PC-3 (cell line): ENCODE measurements around the gene CCDC87. TPM values are rescaled to one million over a fixed set of nuclear protein-coding genes. Genes with fewer than 3 reads are reported as not detected.

Source experiments
- ATAC-seq: fragments of 200-7000 bp; cut with Tn5 transposase; 2 replicates; pipeline ENCODE4 v1.9.1; 2020; ENCODE audit warnings: mild to moderate bottlenecking, moderate library complexity
- BruUV-seq: library from RNA; stranded (reverse); fragments of 400-500 nt; replicated peaks from 2 replicates; lab custom pipeline; 2021; lab: Mats Ljungman, UMichigan
- CTCF ChIA-PET: fragments of 300-600 bp; sonication (Branson Sonifier 250); formaldehyde crosslinking; loops from one replicate; lab custom pipeline; 2022; ENCODE audit warnings: antibody characterized with exemption; lab: Charles Lee
- POLR2A ChIA-PET: fragments of 300-600 bp; sonication (Branson Sonifier 250); formaldehyde crosslinking; loops from one replicate; lab custom pipeline; 2022; ENCODE audit warnings: antibody characterized with exemption; ENCODE audit not compliant: unreplicated experiment; lab: Charles Lee
- DNase-seq: peaks from one replicate; pipeline ENCODE4 v3.0.0-alpha.2; 2015
- H2AFZ ChIP-seq: fragments of 300-600 bp; sonication (generic); 2 replicates; pipeline ENCODE4 v1.6.0; 2016; ENCODE audit warnings: antibody characterized with exemption, low read length
- H3F3A ChIP-seq: fragments of 300-600 bp; sonication (generic); one replicate; pipeline ENCODE4 v1.6.0; 2017; ENCODE audit warnings: antibody characterized with exemption, low read length, control low read depth, mild to moderate bottlenecking; ENCODE audit not compliant: unreplicated experiment
- H3K27ac ChIP-seq: fragments of 300-600 bp; sonication (generic); 2 replicates; pipeline ENCODE4 v1.5.1; 2016; ENCODE audit warnings: mild to moderate bottlenecking, low read length
- H3K27me3 ChIP-seq: fragments of 300-600 bp; sonication (generic); 2 replicates; pipeline ENCODE4 v1.6.1; 2016; ENCODE audit warnings: low read length, mixed read lengths
- H3K36me3 ChIP-seq: fragments of 300-600 bp; sonication (generic); 2 replicates; pipeline ENCODE4 v1.6.1; 2016; ENCODE audit warnings: low read depth, mixed run types, low read length, mixed read lengths
- H3K4me1 ChIP-seq: fragments of 300-600 bp; sonication (generic); 2 replicates; pipeline ENCODE4 v1.5.1; 2016; ENCODE audit warnings: low read length; ENCODE audit not compliant: insufficient read depth
- H3K4me2 ChIP-seq: fragments of 300-600 bp; sonication (generic); 2 replicates; pipeline ENCODE4 v1.6.0; 2016; ENCODE audit warnings: low read length
- H3K4me3 ChIP-seq: fragments of 300-600 bp; sonication (generic); 2 replicates; pipeline ENCODE4 v1.5.1; 2016; ENCODE audit warnings: mild to moderate bottlenecking, low read length, mixed read lengths
- H3K79me2 ChIP-seq: fragments of 300-600 bp; sonication (generic); 2 replicates; pipeline ENCODE4 v1.6.1; 2017; ENCODE audit warnings: low read length, mixed read lengths
- H3K9ac ChIP-seq: fragments of 300-600 bp; sonication (generic); 2 replicates; pipeline ENCODE4 v1.6.0; 2016; ENCODE audit warnings: mild to moderate bottlenecking, low read length
- H3K9me2 ChIP-seq: fragments of 300-600 bp; sonication (generic); replicated peaks from 2 replicates; pipeline ENCODE4 v1.6.1; 2016; ENCODE audit warnings: mixed run types, low read length, mixed read lengths
- H3K9me3 ChIP-seq: fragments of 300-600 bp; sonication (generic); 2 replicates; pipeline ENCODE4 v1.6.1; 2016; ENCODE audit warnings: low read length, mixed read lengths
- H4K20me1 ChIP-seq: fragments of 300-600 bp; sonication (generic); 2 replicates; pipeline ENCODE4 v1.6.1; 2016; ENCODE audit warnings: low read length, mixed read lengths
- EZH2 ChIP-seq: fragments of 300-600 bp; sonication (generic); IDR thresholded peaks from one replicate; pipeline ENCODE4 v1.6.1; 2017; ENCODE audit warnings: antibody characterized with exemption, mild to moderate bottlenecking, low read length; ENCODE audit not compliant: unreplicated experiment
- EZH2phosphoT487 ChIP-seq: fragments of 300-600 bp; sonication (generic); IDR thresholded peaks from 2 replicates; pipeline ENCODE4 v1.6.1; 2018; ENCODE audit warnings: mild to moderate bottlenecking, antibody characterized with exemption, low read length, borderline replicate concordance
- intact Hi-C: fragments of 100-400 bp; cut with micrococcal nuclease; formaldehyde crosslinking; loops from 2 replicates; pipeline ENCODE4 v1.9.0; 2023
- total RNA-seq: library from RNA; depleted of rRNA; stranded (reverse); fragments of >200 nt; gene quantifications from 2 replicates; pipeline ENCODE4 v1.2.3, GENCODE V29; 2014
- TF ChIP-seq, protein P1 (sequence below): fragments of 300-600 bp; sonication (generic); conservative IDR thresholded peaks from 2 replicates; pipeline ENCODE4 v1.5.1; 2017; ENCODE audit warnings: antibody characterized with exemption, low read depth, mild to moderate bottlenecking, low read length

The CCDC87 gene
- total RNA-seq, 1 experiment from 2014 or later = 0.69 TPM

DNA sequence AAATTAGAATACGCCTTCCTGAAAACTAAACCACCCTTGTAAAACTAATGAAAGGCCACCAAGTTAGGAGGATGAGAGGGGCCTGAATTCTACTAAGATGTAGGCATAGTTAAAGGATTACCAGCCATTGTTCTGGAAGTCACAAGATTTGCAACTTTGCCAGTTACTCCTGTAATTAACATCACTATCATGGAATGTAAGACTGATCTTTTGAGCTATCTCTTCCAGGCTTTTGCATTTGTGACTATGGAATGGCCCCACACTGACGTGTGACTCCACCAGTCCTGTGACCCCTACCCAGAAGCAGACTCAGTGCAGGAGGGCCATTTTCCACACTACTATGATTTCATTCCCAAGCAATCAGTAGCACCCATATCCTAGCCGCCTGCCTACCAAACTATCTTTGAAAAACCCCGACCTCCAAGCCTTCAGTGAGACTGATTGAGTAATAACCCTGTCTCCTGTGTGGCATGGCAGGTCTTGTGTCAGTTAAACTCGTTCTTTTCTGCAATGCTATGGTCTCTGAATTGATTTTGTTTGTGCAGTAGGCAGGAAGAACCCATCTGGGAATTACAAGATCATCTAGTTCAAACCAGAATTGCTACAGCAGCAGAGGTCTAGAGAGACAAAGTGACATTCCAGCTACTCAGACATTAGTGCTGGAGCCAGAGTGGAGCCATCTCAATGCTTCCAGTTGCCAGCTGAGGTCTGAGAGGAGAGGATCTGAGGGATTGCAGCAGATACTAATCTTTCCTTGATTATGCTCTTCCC lies 22.6 kb downstream of the CCDC87 start:
- H3K79me2 ChIP-seq = no peaks in the 10 kb centered on the region
- H3K4me3 ChIP-seq = no peak overlapping the region
- H4K20me1 ChIP-seq = no peaks in the 10 kb centered on the region
- no peaks in the 10 kb centered on the region for H3K9me3 ChIP-seq
- H3K4me1 ChIP-seq = peaks cover 6% of the 10 kb centered on the region; the same call in 1 of the 2 replicates
- DNase-seq (no peak), ATAC-seq (no peak)
- no peak for TF ChIP-seq EZH2phosphoT487
- TF ChIP-seq, protein P1, sequence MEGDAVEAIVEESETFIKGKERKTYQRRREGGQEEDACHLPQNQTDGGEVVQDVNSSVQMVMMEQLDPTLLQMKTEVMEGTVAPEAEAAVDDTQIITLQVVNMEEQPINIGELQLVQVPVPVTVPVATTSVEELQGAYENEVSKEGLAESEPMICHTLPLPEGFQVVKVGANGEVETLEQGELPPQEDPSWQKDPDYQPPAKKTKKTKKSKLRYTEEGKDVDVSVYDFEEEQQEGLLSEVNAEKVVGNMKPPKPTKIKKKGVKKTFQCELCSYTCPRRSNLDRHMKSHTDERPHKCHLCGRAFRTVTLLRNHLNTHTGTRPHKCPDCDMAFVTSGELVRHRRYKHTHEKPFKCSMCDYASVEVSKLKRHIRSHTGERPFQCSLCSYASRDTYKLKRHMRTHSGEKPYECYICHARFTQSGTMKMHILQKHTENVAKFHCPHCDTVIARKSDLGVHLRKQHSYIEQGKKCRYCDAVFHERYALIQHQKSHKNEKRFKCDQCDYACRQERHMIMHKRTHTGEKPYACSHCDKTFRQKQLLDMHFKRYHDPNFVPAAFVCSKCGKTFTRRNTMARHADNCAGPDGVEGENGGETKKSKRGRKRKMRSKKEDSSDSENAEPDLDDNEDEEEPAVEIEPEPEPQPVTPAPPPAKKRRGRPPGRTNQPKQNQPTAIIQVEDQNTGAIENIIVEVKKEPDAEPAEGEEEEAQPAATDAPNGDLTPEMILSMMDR = no peak
- TF ChIP-seq EZH2 = no peak
- H3K36me3 ChIP-seq = no peaks in the 10 kb centered on the region
- no peak overlapping the region for H3K4me2 ChIP-seq
- no peaks in the 10 kb centered on the region for H3F3A ChIP-seq
- no peak overlapping the region for H3K9ac ChIP-seq
- no peak overlapping the region for H2AFZ ChIP-seq
- no peaks in the 10 kb centered on the region for H3K27me3 ChIP-seq
- CTCF ChIA-PET = no interaction called here
- no TSS peak for BruUV-seq
- POLR2A ChIA-PET = no interaction called here
- intact Hi-C loops = no loop called here
- H3K9me2 ChIP-seq = no peaks in the 10 kb centered on the region
- H3K27ac ChIP-seq = no peak overlapping the region

DNA sequence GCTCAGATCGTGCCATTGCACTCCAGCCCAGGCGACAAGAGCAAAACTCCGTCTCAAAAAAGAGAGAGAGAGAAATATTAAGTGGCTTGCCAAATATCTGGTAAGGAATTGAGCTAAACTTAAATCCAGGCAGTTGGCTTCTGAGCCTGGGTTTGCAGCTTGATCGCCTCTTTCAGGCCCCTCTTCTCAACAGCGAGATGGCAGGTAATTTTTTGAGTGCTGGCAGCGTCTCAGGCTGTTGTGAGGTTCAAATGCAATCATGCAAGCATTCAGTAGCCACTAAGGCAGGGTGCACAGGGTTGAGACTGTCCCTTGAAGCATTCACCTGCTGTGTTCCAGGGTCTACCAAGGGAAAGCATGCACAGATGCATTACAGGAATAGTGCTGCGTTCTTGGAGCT lies 23.8 kb downstream of the CCDC87 start:
- Histone ChIP-seq H4K20me1 (no peaks in the 10 kb centered on the region), H3K9me2 (no peaks in the 10 kb centered on the region), H3K9me3 (no peaks in the 10 kb centered on the region), H3K79me2 (no peaks in the 10 kb centered on the region), H3K4me3 (no peak overlapping the region), H2AFZ (peak overlapping the region; percentile 85; the same call in 1 of the 2 replicates), H3K4me2 (no peak overlapping the region), H3K9ac (no peak overlapping the region), H3K4me1 (peaks cover 6% of the 10 kb centered on the region; the same call in 1 of the 2 replicates), H3F3A (no peaks in the 10 kb centered on the region), H3K36me3 (no peaks in the 10 kb centered on the region), H3K27me3 (no peaks in the 10 kb centered on the region), H3K27ac (no peak overlapping the region)
- ChIA-PET POLR2A (interaction anchor here (0.6 kb wide), 1 partner anchor 23 kb away, joined by 3 read pairs; no protein-coding TSS in a partner anchor), CTCF (interaction anchor here (0.6 kb wide), 1 partner anchor 110 kb away, joined by 3 read pairs; no protein-coding TSS in a partner anchor)
- intact Hi-C loops = no loop called here
- no TSS peak for BruUV-seq
- no peak for ATAC-seq
- no peak for DNase-seq
- no peak for TF ChIP-seq EZH2phosphoT487
- TF ChIP-seq EZH2 = no peak
- TF ChIP-seq, protein P1 = no peak
